ENCODE results near the gene ST3GAL5.

The ST3GAL5 gene

DNA sequence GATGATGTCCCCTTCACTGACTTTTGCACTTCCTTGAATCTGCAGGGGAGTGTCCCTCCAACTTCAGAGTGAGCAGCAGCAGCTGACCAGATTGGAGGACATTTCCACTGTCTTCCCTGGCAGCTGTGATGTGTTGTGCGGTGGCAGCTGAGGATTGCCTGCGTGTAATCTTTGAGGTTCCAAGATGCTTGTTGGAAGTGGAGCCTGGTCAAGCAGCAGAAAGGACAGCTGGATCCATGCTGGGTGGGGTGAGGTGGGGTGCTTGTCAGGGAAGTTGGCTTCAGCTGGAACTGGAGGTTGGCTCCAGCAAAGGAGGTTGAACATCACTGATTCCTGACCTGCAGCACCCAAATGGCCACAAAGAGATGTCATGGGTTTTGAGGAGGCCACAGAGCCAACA lies 64.8 kb downstream of the ST3GAL5 start:
- no peak for TF ChIP-seq CTCF (IDR thresholded peaks at IDR 0.05)
- H3K27ac ChIP-seq = no peak overlapping the region
- no peak overlapping the region for H3K4me3 ChIP-seq
- no peak for DNase-seq (ENCODE audit: low spot score)

GRCh38 chr2:85822766-85823165 lies 66.0 kb downstream of the ST3GAL5 start:
- DNase-seq (ENCODE audit: low spot score) = no peak
- no peak for TF ChIP-seq CTCF (IDR thresholded peaks at IDR 0.05)
- Histone ChIP-seq H3K4me3 (no peak overlapping the region), H3K27ac (no peak overlapping the region)

- H3K27ac ChIP-seq = no peak overlapping the region
- H3K4me3 ChIP-seq = no peak overlapping the region
- TF ChIP-seq CTCF (IDR thresholded peaks at IDR 0.05) = no peak
- DNase-seq (ENCODE audit: low spot score) = no peak
These were observed 68.8 kb downstream of the ST3GAL5 start for GRCh38 chr2:85819811-85820510.

GRCh38 chr2:85814802-85815550 lies 73.8 kb downstream of the ST3GAL5 start:
- no peak for TF ChIP-seq CTCF (IDR thresholded peaks at IDR 0.05)
- Histone ChIP-seq H3K27ac (no peak overlapping the region), H3K4me3 (no peak overlapping the region)
- DNase-seq (ENCODE audit: low spot score) = peak; percentile 62

DNA sequence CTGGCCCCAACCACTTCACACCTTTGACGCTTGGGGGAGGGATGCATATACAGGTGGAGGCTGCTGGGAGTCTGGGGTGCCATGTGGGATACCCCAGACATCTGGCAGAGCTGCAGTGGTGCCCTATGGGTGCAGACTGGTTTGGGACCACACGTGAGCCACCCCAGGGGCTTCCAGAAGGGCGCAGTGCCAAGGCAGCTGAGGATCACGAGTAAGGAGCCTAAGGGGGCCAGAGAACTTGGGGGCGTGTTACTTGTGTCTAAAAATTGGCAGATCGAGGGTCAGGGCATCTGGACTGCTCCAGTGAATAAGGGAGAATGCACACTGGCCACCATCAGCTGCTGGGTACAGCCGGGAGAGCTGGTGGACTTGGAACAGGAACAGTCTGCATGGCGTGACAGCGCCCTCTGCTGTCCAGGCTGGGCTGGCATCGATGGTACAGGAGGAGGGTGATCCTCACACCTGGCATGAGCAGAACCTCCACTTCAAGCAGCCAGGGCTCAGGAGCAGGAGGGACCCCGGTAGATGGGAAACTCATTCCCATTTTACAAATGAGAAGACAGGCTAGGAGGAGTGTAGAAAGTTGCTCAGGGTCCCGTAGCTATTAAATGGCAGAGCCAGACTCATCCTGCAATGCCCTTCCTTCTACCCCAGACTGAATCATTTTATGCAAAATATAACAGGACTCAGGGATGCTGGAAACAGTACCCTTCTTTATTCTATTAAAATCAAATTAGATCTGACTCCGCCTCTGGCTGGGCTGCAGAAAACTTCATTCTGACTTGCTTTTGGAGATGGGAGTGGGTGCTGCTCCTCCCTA lies 74.6 kb downstream of the ST3GAL5 start:
- H3K27ac ChIP-seq = no peak overlapping the region
- H3K4me3 ChIP-seq = no peak overlapping the region
- peak; percentile 75 for TF ChIP-seq CTCF (IDR thresholded peaks at IDR 0.05)
- DNase-seq (ENCODE audit: low spot score) = peak; percentile 91

- TF ChIP-seq CTCF (IDR thresholded peaks at IDR 0.05) = no peak
- Histone ChIP-seq H3K27ac (no peak overlapping the region), H3K4me3 (no peak overlapping the region)
- DNase-seq (ENCODE audit: low spot score) = peak; percentile 52
These were observed 75.4 kb downstream of the ST3GAL5 start for GRCh38 chr2:85813211-85813981.

Data from coronary artery (tissue), 2 donors.